HS-27A (cell line): ENCODE data around the gene CFAP410.
"Not testable (repeated sequence)": the region's sequence is repeated elsewhere in the genome, so short reads cannot be mapped to it uniquely, and the experiment has no call there.

Experiments used
- DNase-seq: peaks from one replicate; pipeline ENCODE4 v3.0.0-alpha.2; 2012; ENCODE audit warnings: low read depth, missing footprints

The CFAP410 gene

DNA sequence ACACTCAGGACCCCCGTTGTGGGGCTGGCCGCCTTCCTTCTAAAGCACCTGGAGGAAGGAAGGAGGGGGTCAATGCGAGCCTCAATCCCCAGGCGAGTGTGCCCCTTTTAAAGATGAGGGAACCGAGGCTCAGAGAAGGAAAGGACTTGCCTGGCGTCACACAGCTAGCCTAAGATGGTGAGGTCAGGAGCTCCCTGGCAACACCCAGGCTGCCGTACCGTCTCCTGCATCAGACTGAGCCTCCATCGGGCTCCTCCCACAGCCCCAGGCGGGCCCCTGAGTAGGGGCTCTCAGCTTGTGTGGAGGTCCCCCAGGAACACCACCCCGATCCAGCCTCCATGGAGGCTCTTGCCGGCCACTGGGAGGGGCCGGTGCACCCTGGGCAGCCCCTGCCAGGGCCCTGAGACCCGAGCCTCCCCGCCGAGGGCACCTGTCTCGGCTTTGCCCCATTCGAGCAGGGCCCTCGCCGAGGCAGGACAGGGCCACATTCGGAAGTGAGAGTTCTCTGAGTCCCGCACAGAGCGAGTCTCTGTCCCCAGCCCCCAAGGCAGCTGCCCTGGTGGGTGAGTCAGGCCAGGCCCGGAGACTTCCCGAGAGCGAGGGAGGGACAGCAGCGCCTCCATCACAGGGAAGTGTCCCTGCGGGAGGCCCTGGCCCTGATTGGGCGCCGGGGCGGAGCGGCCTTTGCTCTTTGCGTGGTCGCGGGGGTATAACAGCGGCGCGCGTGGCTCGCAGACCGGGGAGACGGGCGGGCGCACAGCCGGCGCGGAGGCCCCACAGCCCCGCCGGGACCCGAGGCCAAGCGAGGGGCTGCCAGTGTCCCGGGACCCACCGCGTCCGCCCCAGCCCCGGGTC lies 53.8 kb downstream of the CFAP410 start, which contains the start of gene AIRE:
Gene AIRE (plus strand): TSS at position 739 of the 855 bp plus-strand sequence. CDS start 131 bp downstream, outside the sequence.
- DNase-seq: no peak

DNA sequence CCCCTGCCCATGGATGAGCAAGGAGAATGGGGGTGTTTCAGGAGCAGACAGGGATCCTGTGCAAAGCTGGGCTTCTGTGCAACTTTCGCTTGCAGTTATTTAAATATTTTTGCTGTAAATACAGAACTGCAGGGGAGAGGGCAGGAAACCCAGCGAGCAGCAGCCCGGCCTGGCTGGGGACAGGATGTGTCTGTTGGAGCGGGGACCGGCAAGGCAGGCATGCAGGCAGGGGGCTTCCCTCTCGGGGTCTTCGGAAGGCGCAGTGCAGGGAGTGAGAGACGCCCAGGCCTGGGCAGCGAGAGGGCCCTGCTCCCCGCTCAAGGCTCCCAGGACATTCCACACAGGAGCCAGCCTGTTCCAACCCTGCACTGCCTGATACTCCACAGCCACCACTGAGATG lies 55.2 kb downstream of the CFAP410 start:
- no peak for DNase-seq

DNA sequence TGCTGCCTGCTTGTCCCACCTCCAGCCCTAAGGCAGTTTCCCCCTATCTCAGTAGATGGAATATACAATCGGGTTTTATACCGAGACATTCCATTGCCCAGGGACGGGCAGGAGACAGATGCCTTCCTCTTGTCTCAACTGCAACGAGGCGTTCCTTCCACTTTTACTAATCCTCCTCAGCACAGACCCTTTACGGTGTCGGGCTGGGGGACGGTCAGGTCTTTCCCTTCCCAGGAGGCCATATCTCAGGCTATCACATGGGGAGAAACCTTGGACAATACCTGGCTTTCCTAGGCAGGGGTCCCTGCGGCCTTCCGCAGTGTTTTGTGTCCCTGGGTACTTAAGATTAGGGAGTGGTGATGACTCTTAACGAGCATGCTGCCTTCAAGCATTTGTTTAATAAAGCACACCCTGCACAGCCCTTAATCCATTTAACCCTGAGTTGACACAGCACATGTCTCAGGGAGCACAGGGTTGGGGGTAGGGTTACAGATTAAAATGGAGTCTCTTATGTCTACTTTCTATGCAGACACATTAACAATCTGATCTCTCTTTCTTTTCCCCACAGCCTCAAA lies 55.9 kb downstream of the CFAP410 start:
- DNase-seq: not testable (repeated sequence)

DNA sequence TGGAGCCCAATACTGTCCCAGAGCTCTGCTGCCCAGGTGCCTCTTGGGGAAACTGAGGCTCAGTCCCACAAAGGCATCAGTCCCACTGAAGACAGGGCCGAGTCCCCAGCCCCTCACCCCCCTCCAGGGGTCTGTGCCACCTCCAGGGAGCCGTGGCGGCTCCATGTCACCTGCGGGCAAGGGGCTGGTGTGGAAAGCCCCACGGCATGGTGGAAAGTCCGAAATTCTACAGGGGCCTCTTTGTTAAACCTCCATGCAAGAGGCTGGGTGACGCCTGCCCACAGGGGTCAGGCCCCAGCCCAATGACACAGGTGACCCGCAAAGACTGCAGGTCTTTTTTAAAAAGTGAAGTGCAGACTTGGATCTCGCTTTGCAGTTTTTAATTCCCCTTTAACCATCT lies 56.8 kb downstream of the CFAP410 start:
- DNase-seq: no peak

DNA sequence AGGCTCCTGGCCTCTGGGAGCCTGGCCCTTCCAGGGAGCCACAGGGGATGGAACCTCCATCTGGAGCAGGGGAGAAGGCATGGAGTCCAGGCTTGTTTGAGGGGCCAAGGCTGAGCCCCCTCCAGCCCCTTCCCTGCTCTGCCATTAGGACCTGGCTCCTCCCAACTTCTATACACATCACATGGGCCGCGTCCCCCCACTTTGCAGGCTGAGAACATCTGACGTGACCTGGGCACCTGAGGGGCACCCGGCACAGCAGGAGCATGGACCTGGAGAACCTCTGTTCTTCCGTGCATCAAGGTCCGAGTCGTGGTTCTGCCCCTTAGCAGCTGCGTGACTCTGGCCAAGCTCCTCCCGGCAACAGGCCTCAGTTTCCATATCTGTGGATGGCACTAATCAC lies 57.4 kb downstream of the CFAP410 start:
- no peak for DNase-seq

DNA sequence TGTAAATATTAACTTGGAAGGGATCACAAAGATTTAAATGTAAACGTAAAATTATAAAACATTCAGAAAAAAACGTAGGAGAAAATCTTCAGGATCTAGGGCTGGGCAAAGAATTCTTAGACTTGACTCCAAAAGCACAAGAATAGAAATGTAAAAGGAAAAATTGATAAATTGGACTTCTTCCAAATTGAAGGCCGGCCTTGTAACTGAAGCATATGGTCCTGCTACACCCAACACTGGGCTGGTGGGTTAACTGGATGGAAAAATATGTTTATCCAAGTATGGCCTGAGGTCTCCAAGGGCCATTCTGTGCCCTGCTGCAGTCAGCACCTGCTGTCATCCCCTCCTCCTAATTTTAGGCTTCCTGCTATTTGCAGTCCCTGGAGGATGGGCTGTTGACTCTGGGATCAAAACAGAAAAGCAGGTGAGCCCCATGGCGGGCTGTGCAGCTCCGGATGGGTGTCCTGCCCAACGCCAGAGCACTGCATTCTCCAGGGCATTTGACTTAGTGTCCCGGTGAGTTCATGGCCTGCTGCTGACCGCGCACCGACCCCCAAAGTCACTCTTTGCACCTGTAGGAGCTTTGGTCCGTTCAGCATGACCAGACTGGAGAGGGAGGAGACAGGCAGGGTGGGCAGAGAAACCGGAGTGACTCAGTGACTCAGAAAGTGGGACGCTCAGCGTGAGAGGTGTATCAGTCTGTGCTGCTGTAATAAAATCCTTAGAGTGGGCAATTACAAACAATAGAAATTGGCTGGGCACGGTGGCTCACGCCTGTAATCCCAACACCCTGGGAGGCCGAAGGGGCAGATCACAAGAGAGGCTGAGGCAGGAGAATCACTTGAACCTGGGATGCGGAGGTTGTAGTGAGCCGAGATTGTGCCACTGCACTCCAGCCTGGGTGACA lies 59.6 kb downstream of the CFAP410 start:
- no peak for DNase-seq
